ENCODE data around the gene DECR2.
"Not testable (repeated sequence)": the region's sequence is repeated elsewhere in the genome, so short reads cannot be mapped to it uniquely, and the experiment has no call there.

Gene DECR2

GRCh38 chr16:366476-366875, 35.2 kb upstream of the DECR2 start:
- DNase-seq (ENCODE audit: low read depth in 3 of 3, low spot score in 1 of 3): no peak

GRCh38 chr16:367333-367903, 34.3 kb upstream of the DECR2 start:
- no peak for DNase-seq (ENCODE audit: low read depth in 3 of 3, low spot score in 1 of 3)

DNA sequence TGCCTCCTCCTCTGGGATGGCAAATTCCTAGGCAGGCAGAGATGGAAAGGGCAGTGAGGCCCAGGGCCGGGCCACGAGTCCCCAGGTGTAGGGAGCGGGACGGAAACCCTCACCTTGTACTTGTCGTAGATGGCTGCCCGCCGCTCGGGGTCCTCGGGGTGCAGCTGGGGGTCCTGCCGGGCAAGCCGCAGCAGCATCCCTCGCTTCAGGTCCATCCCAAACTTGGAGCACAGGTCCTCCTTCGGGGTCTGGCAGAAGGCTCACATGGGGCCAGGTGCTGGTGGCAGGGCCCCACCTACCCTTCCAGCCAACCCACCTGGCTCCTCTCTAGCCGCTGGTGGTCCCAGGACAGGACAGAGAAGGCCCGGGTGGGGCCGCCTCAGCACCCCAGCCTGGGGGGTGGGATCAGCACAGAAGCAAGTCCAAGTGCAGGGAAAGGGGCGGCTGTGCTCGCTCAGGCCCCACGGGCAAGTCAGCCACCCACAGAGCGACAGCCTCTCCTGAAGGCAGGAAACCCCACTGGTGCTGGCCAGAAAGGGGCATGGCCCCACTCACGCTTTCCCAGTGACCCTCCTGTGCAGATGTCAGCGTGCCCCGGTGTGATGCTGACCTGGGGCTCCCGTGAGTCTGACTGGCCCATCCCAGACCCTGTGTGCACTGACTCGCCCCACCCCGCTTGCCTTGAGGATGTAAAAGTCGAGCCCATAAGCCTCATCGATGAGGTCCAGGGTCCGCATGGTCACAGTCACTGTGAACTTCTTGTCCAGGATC, 33.1 kb upstream of the DECR2 start:
- no peak for DNase-seq (ENCODE audit: low read depth in 3 of 3, low spot score in 1 of 3)

GRCh38 chr16:369275-369865, 32.3 kb upstream of the DECR2 start:
- DNase-seq (ENCODE audit: low read depth in 3 of 3, low spot score in 1 of 3): no peak

DNA sequence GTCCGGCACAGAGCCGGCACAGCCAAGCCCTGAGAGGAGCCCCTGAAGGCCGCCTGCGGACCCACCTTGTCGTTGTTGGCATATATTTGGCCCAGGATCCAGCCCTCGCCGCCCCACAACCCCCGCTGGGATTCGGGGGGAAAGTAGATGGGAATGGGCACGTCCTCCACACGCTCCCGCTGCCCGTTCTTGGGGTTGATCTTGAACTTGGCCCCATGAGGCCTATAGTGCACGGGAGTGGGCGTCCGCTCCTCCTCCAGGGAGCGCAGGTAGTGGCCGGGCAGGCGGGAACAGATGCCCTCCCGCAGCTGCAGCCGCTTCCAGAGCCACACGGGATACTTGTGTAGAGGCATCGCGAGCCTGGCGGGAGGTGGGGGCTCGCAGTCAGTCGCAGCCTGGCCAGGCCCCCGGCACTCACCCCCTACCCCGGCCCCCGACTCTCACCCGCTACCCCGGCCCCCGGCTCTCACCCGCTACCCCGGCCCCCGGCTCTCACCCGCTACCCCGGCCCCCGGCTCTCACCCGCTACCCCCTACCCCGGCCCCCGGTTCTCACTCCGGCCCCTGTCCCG, 31.7 kb upstream of the DECR2 start:
- DNase-seq (ENCODE audit: low read depth in 3 of 3, low spot score in 1 of 3): no peak

- peak; percentile 87 to 91 (median 87) for DNase-seq (ENCODE audit: low read depth in 3 of 3, low spot score in 1 of 3)
Observed at GRCh38 chr16:370443-370842, 31.2 kb upstream of the DECR2 start, which contains the start of gene MRPL28. TSS of gene MRPL28 (minus strand) at chr16:370538. CDS start at chr16:370218, 320 bp downstream.

DNA sequence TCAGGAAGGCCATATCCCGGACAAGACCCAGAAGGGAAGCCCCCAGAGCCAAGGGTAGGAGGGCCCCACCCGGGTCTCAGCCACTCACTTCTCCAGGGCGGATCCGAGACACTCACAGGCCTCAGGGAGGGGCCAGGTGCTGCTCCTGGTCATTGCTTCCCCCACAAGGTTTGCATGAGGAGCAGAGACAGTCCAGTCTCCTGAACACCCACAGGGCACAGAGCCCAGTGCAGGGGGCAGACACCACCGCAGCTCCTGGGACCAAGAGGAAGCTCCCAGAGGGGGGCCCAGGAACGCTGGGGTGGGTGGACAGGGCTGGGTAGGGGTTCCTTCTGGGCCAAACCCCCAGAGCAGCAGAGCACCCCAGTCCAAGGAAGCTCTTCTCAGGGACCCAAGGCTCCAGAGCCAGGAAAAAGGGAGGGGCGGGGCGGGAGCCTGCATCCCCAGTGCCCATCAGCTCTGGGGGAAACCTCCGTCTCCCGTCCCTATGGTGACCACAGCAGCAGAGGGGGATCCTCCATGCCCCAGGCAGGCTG, 30.6 kb upstream of the DECR2 start:
- no peak for DNase-seq (ENCODE audit: low read depth in 3 of 3, low spot score in 1 of 3)

DNA sequence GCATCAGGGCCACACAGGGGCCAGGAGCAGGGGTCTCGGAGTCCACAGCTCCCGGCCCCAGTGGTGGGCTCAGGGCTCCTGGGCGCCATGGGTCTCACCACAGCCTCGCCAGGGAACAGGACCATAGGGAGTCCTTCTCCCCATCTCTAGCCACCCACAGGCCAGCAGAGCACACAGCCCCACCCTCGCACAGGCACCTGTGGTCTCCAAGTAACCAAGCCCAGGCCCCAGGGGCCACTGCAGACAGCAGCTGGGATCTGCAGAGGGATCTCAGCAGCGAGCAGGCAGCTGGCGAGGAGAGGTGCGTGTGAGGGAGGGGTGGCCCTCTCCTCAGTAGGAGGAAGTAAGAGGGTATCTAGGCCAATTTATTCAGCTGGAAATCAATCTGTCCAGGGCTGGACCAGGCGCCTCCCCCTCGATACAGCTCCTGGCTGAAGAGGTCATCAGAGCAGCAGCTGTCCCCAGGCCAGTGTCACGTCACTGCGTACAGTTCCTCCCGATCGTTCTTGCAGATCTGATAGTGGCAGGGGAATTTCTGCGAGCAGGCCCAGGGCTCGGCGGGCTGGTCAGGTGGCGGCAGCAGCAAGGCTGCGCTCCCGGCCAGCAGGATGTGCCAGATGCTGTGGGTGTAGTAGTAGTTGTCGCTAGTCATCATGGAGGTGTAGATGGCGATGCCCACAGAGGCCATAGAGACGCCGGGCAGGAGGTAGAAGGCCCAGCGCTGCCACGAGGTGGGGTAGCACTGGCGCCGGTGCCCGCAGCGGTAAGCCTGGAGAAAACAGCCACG, 30.0 kb upstream of the DECR2 start:
- no peak for DNase-seq (ENCODE audit: low read depth in 3 of 3, low spot score in 1 of 3)

- DNase-seq (ENCODE audit: low read depth in 3 of 3, low spot score in 1 of 3): no peak
Observed at GRCh38 chr16:372302-372983, 29.2 kb upstream of the DECR2 start.

GRCh38 chr16:373020-373598, 28.6 kb upstream of the DECR2 start:
- DNase-seq (ENCODE audit: low read depth in 3 of 3, low spot score in 1 of 3): no peak

GRCh38 chr16:373848-374615, 27.7 kb upstream of the DECR2 start:
- no peak for DNase-seq (ENCODE audit: low read depth in 3 of 3, low spot score in 1 of 3)

GRCh38 chr16:374616-374926, 27.1 kb upstream of the DECR2 start:
- no peak for DNase-seq (ENCODE audit: low read depth in 3 of 3, low spot score in 1 of 3)

GRCh38 chr16:375212-375611, 26.5 kb upstream of the DECR2 start:
- DNase-seq (ENCODE audit: low read depth in 3 of 3, low spot score in 1 of 3): no peak

GRCh38 chr16:375927-376816, 25.5 kb upstream of the DECR2 start:
- DNase-seq (ENCODE audit: low read depth in 3 of 3, low spot score in 1 of 3): no peak

DNA sequence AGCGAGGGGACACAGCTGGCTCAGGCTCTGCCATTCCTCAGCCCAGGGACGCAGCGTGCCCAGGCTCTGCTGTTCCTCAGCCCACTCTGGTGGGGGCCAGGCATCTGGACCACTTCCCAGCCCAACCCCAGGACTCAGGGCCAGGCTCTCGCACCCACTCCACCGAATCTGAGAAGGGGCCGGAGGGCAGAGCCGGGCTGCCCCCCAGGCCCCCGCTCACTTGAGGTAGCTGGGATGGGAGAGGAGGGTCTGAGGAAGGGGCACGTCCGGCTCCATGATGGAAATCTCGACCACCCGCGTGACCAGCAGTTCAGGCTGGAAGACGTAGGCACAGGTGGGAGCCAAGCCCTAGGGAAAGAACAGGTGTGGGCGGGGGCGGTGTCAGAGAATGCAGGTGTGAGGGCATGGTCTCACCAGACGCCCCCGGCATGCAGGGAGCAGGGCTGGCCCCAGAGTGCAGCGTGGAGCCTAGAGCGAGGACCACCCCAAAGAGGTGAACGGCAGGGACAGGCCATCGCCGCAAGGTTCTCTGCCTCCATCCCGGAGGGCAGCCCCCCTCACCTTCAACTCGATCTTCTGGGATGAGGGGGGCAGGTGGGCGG, 24.8 kb upstream of the DECR2 start:
- no peak for DNase-seq (ENCODE audit: low read depth in 3 of 3, low spot score in 1 of 3)

- DNase-seq (ENCODE audit: low read depth in 3 of 3, low spot score in 1 of 3): no peak
Observed at GRCh38 chr16:377419-377951, 24.2 kb upstream of the DECR2 start.

DNA sequence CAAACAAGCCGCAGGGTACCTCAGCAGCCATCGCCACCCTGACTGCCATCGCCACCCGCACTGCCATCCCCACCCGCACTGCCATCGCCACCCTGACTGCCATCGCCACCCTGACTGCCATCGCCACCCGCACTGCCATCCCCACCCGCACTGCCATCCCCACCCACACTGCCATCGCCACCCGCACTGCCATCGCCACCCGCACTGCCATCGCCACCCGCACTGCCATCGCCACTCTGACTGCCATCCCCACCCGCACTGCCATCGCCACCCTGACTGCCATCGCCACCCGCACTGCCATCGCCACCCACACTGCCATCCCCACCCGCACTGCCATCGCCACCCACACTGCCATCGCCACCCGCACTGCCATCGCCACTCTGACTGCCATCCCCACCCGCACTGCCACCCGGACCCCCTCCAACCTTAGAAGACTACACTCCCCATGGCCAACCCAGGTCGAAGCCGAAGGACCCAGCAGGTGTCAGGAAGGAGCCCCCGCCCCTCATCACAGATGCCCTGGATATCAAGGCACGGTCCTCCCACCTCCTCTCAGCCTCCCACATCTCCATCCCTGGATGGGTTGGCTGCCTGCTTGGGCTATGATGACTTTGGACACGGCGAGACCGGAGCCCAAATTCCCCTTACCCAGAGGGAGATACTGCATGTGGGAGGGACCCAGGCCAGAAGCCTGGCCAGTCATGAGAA, 23.4 kb upstream of the DECR2 start:
- not testable (repeated sequence) for DNase-seq (ENCODE audit: low read depth in 3 of 3, low spot score in 1 of 3)

Measured in stimulated activated CD4-positive, alpha-beta T cell treated with anti-CD3 and anti-CD28 coated beads, TNF-alpha, amount 100 ng/mL, for 1 hour (primary cell).